ENCODE data around the gene GADD45B. TPM values are rescaled to one million over a fixed set of nuclear protein-coding genes. Genes with fewer than 3 reads are reported as not detected.
A peak's percentile ranks its signal among the peaks of the same experiment; 100 is the strongest.

Gene GADD45B, protein sequence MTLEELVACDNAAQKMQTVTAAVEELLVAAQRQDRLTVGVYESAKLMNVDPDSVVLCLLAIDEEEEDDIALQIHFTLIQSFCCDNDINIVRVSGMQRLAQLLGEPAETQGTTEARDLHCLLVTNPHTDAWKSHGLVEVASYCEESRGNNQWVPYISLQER
- total RNA-seq: 4.9 and 5.1 TPM in 2 replicates
- long read RNA-seq: 0 reads

DNA sequence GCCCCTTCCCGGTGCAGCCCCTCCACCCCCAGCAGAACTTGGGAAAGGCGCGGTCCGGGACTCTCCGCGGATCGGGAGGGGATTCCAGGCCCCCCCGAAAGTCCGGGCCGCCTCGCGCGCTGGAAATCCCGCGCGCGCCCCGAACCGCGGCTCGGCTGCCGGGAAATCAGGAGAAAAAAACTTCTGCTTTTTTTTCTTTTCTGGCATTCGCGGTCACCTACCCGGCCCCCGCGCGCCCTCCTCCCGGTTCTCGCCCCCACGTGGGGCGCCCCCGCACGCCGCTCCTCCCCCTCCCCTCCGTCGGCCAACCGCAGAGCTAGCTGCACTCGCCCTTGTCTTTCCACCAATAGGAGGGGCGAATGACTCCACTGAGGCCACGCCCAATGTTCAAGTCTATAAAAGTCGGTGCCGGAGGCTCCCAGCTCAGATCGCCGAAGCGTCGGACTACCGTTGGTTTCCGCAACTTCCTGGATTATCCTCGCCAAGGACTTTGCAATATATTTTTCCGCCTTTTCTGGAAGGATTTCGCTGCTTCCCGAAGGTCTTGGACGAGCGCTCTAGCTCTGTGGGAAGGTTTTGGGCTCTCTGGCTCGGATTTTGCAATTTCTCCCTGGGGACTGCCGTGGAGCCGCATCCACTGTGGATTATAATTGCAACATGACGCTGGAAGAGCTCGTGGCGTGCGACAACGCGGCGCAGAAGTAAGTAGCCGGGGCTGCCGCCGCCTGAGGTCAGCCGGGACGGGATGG lies at the start of gene GADD45B:
Gene GADD45B, plus strand, starts transcription at position 426 of the 749 bp plus-strand sequence. Its CDS starts 232 bp downstream, at position 658.
- Mint-ChIP-seq H3K27me3 (peaks cover 46% of the 10 kb centered on the region), H3K4me1 (ENCODE audit: low read depth) (peaks cover 20% of the 10 kb centered on the region), H3K9me3 (ENCODE audit: low read depth) (no peaks in the 10 kb centered on the region), H3K27ac (peak within 1 kb of the TSS; percentile 88), H3K4me3 (ENCODE audit: low read depth) (peak within 1 kb of the TSS; percentile 85), H3K36me3 (ENCODE audit: insufficient read depth) (no peaks in the 10 kb centered on the region)
- peak; percentile 90 for DNase-seq (ENCODE audit: low spot score, unreplicated experiment)
- TF ChIP-seq, protein P1, sequence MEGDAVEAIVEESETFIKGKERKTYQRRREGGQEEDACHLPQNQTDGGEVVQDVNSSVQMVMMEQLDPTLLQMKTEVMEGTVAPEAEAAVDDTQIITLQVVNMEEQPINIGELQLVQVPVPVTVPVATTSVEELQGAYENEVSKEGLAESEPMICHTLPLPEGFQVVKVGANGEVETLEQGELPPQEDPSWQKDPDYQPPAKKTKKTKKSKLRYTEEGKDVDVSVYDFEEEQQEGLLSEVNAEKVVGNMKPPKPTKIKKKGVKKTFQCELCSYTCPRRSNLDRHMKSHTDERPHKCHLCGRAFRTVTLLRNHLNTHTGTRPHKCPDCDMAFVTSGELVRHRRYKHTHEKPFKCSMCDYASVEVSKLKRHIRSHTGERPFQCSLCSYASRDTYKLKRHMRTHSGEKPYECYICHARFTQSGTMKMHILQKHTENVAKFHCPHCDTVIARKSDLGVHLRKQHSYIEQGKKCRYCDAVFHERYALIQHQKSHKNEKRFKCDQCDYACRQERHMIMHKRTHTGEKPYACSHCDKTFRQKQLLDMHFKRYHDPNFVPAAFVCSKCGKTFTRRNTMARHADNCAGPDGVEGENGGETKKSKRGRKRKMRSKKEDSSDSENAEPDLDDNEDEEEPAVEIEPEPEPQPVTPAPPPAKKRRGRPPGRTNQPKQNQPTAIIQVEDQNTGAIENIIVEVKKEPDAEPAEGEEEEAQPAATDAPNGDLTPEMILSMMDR (IDR thresholded peaks at IDR 0.05; ENCODE audit: unreplicated experiment): no peak

DNA sequence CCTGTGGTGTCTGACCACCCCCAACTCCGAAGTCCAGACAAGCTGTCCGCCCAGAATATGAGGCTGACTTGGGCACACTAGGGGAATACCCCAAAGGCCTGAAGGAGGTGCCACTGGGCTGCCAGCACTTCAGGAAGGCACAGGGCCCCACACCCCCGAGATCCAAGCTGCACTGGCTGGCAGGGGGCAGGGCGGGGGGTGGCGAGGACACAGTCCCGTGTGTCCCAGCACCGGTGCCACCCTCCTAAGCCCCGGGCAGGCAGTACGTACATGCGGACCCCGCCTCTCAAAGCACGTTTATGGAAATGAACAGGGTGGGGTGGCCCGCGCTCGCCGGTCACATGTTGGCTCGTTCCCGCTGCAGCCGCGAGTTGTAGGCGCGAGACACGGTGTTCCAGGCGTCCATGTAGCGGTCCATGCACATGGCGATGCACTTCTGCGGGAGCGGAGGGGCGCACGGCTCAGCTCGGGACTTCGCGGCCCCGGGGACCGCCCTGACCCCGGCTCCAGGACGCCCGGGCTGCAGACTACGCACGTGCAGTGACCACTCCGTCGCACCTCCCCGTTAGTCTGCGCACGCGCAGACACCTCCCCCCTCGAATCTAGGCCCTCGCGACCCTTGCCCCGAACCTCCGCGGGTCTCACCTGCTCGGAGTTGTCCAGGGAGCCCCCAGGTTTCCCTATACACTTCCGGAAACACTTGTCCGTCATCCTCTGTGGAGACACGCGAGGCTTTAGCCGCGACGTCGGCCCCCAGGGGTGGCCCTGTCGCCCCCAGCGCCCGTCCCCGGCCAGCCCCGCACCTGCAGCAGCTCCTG lies 49.1 kb upstream of the GADD45B start:
- Mint-ChIP-seq H3K4me3 (ENCODE audit: low read depth) (peak overlapping the region; percentile 90), H3K27me3 (no peaks in the 10 kb centered on the region), H3K9me3 (ENCODE audit: low read depth) (no peaks in the 10 kb centered on the region), H3K36me3 (ENCODE audit: insufficient read depth) (peaks cover 4% of the 10 kb centered on the region), H3K27ac (peak overlapping the region; percentile 98), H3K4me1 (ENCODE audit: low read depth) (peaks cover 8% of the 10 kb centered on the region)
- TF ChIP-seq, protein P1 (IDR thresholded peaks at IDR 0.05; ENCODE audit: unreplicated experiment): no peak
- DNase-seq (ENCODE audit: low spot score, unreplicated experiment): peak; percentile 35

DNA sequence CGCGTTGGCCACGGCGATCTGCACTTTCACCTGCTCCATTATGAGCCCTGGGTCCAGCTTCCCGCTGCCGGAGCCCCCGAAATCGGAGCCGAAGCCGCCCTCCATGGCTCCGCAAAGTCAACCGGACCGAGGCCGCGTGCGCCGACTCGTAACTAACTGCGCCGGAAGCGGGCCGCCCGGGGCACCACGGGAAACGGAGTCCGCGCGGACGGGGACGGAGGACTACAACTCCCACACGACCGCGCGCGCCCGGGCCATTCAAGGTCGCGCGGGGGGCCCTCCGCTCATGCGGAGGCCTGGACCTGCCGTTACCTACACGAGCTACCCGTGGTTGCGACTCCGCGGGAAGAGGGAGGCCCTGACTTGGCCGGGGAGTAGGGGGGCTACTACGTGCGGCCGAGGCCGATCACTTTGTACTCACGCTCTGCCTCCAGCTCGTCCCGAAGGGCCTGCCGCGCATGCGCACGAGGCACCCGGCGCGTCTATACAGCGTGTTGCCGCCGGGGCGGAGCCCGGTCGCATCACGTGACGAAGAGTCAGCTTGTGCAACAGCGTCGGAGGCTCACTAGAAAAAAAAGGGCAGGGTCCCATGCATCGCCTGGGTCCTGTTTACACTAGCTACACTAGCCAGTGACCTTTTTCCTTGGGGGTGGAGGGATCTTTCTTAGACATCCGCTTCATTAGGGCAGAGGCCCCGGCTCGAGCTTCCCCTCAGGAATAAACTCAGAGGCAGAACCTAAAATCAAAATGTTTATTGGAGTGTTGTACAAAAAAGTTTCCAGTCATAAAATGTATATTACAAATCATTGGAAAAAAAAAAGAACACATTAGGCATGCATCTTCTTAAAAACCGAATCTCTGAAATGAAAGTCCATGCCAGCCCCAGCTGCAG lies 48.3 kb upstream of the GADD45B start, which contains the start of gene TIMM13:
Gene TIMM13, minus strand, starts transcription at position 158 of the 892 bp plus-strand sequence. Its CDS starts 53 bp downstream, at position 105.
- peak within 1 kb of the TSS; percentile 98 for H3K27ac Mint-ChIP-seq
- no peaks in the 10 kb centered on the region for H3K9me3 Mint-ChIP-seq (ENCODE audit: low read depth)
- no peaks in the 10 kb centered on the region for H3K27me3 Mint-ChIP-seq
- TF ChIP-seq, protein P1 (IDR thresholded peaks at IDR 0.05; ENCODE audit: unreplicated experiment): no peak
- peak within 1 kb of the TSS; percentile 90 for H3K4me3 Mint-ChIP-seq (ENCODE audit: low read depth)
- H3K36me3 Mint-ChIP-seq (ENCODE audit: insufficient read depth): peaks cover 4% of the 10 kb centered on the region
- peaks cover 8% of the 10 kb centered on the region for H3K4me1 Mint-ChIP-seq (ENCODE audit: low read depth)
- peak; percentile 95 for DNase-seq (ENCODE audit: low spot score, unreplicated experiment)

DNA sequence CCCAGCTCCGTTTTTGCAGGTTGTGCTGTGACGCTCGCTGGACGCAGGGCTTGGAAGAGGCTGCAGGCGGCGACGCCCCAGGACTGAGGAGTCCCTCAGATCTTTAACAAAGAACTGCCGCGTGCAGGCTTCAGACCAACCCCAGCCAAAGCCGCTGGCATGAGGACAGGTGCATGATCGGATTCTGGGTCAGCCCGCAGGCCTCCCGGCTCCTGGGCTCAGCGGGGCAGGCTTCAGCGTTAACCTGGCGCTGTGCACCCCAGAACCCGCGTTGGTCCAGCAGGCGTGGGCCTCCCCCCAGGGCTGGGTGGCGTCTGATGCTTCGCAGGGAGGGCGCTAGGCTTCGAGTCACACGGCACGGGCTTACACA lies 47.6 kb upstream of the GADD45B start:
- peak overlapping the region; percentile 98 for H3K27ac Mint-ChIP-seq

More for the DNA sequence above, 47.6 kb upstream of the GADD45B start:
- peaks cover 4% of the 10 kb centered on the region for H3K36me3 Mint-ChIP-seq (ENCODE audit: insufficient read depth)
- TF ChIP-seq, protein P1 (IDR thresholded peaks at IDR 0.05; ENCODE audit: unreplicated experiment): no peak
- H3K27me3 Mint-ChIP-seq: no peaks in the 10 kb centered on the region
- peak overlapping the region; percentile 90 for H3K4me3 Mint-ChIP-seq (ENCODE audit: low read depth)
- DNase-seq (ENCODE audit: low spot score, unreplicated experiment): no peak
- peaks cover 8% of the 10 kb centered on the region for H3K4me1 Mint-ChIP-seq (ENCODE audit: low read depth)
- no peaks in the 10 kb centered on the region for H3K9me3 Mint-ChIP-seq (ENCODE audit: low read depth)

All from progenitor cell of endocrine pancreas (in vitro differentiated cells).